ENCODE measurements around the gene CCDC85C.

DNA sequence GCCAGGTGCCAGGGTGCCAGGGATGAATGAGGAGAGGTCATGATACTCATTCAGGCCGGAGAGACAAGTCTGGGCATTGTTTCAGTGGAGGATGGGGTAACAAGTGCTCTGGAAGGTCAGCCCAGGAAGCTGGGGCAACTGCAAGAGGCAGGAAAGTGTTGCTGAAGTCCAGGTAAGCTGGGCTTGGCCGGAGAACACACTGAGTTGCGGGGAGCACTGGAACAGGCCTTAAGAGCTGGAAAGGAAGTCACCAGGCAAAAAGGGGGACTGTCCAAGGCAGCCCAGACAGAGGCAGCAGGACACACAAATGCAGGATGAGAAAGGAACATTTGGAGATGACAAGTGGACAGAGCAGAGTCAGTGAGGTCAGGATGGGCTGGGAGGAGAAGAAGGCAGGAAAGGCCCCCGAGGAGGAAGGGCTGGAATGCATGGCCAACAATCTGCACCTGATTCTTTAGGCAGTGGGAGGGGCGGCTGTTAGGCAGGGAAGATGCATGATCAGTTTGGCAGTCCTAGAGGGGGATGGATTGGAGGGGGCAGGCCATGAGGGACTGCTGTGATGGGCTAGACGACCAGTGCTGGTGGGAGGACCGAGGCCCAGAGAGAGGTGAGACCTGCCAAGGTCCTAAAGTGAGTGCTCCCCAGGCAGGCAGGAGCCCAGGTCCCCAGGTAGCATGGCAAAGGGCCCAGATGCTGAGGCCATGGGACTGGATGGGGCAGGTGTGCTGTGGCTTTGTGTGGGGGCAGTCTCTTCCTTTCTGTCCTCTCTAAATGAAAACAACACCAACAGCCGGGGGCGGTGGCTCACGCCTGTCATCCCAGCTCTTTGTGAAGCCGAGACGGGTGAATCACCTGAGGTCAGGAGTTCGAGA is 23.7 kb upstream of the CCDC85C start:
- TF ChIP-seq, protein P1, sequence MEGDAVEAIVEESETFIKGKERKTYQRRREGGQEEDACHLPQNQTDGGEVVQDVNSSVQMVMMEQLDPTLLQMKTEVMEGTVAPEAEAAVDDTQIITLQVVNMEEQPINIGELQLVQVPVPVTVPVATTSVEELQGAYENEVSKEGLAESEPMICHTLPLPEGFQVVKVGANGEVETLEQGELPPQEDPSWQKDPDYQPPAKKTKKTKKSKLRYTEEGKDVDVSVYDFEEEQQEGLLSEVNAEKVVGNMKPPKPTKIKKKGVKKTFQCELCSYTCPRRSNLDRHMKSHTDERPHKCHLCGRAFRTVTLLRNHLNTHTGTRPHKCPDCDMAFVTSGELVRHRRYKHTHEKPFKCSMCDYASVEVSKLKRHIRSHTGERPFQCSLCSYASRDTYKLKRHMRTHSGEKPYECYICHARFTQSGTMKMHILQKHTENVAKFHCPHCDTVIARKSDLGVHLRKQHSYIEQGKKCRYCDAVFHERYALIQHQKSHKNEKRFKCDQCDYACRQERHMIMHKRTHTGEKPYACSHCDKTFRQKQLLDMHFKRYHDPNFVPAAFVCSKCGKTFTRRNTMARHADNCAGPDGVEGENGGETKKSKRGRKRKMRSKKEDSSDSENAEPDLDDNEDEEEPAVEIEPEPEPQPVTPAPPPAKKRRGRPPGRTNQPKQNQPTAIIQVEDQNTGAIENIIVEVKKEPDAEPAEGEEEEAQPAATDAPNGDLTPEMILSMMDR (IDR thresholded peaks at IDR 0.05) = no peak
- TF ChIP-seq POLR2A (IDR thresholded peaks at IDR 0.05) = no peak
